DOHH2 (cell line): ENCODE results near the gene LCE5A.

Experiments
- H3F3A ChIP-seq: fragments of 200-600 bp; sonication (generic), shearing (Covaris generic); 2 replicates; pipeline ENCODE4 v1.6.0; 2016; ENCODE audit warnings: antibody characterized with exemption, mild to moderate bottlenecking; ENCODE audit not compliant: control insufficient read depth, insufficient read depth
- H3K27ac ChIP-seq: fragments of 200-600 bp; sonication (generic); 2 replicates; pipeline ENCODE4 v1.5.1; 2014; ENCODE audit warnings: low read depth, mild to moderate bottlenecking, low read length, moderate library complexity
- H3K27me3 ChIP-seq: fragments of 200-600 bp; sonication (generic); 2 replicates; pipeline ENCODE4 v1.6.1; 2014; ENCODE audit warnings: mild to moderate bottlenecking, low read length, mixed read lengths; ENCODE audit not compliant: control insufficient read depth
- H3K36me3 ChIP-seq: fragments of 200-600 bp; sonication (generic); 2 replicates; pipeline ENCODE4 v1.6.1; 2014; ENCODE audit warnings: mild to moderate bottlenecking, low read length, moderate library complexity, mixed read lengths; ENCODE audit not compliant: control insufficient read depth
- H3K4me1 ChIP-seq: fragments of 200-600 bp; sonication (generic); 2 replicates; pipeline ENCODE4 v1.6.1; 2014; ENCODE audit warnings: mild to moderate bottlenecking, low read length, mixed read lengths; ENCODE audit not compliant: control insufficient read depth
- H3K4me2 ChIP-seq: fragments of 200-600 bp; sonication (generic); 2 replicates; pipeline ENCODE4 v1.6.0; 2014; ENCODE audit warnings: mild to moderate bottlenecking, low read length, moderate library complexity
- H3K4me3 ChIP-seq: fragments of 200-600 bp; sonication (generic); 2 replicates; pipeline ENCODE4 v1.5.1; 2014; ENCODE audit warnings: mild to moderate bottlenecking, low read length, mixed read lengths
- H3K79me2 ChIP-seq: fragments of 200-600 bp; sonication (generic); 2 replicates; pipeline ENCODE4 v1.6.1; 2014; ENCODE audit warnings: mild to moderate bottlenecking, low read length, mixed read lengths; ENCODE audit not compliant: control insufficient read depth
- H3K9me2 ChIP-seq: fragments of 200-600 bp; sonication (generic); replicated peaks from 2 replicates; pipeline ENCODE4 v1.6.1; 2014; ENCODE audit warnings: mild to moderate bottlenecking, low read length, mixed read lengths; ENCODE audit not compliant: control insufficient read depth
- H3K9me3 ChIP-seq: fragments of 200-600 bp; sonication (generic); 2 replicates; pipeline ENCODE4 v1.6.1; 2014; ENCODE audit warnings: antibody characterized with exemption, low read length, mixed read lengths; ENCODE audit not compliant: control insufficient read depth, insufficient read depth
- H4K20me1 ChIP-seq: fragments of 200-600 bp; sonication (generic); 2 replicates; pipeline ENCODE4 v1.6.0; 2014; ENCODE audit warnings: low read depth, mild to moderate bottlenecking, antibody characterized with exemption, low read length, moderate library complexity; ENCODE audit not compliant: control insufficient read depth, insufficient read depth
- CTCF ChIP-seq: fragments of 200-600 bp; sonication (generic); IDR thresholded peaks from one replicate; pipeline ENCODE4 v1.5.1; 2014; ENCODE audit warnings: antibody characterized with exemption, mild to moderate bottlenecking, low read depth, low read length; ENCODE audit not compliant: poor library complexity, severe bottlenecking
- EZH2phosphoT487 ChIP-seq: fragments of 200-600 bp; sonication (generic); IDR thresholded peaks from 2 replicates; pipeline ENCODE4 v1.6.1; 2017; ENCODE audit warnings: borderline replicate concordance, mild to moderate bottlenecking, antibody characterized with exemption, low read length, moderate library complexity, mixed read lengths

The LCE5A gene

GRCh38 chr1:152501704-152502103 lies 8.9 kb upstream of the LCE5A start:
- TF ChIP-seq EZH2phosphoT487 (no peak), CTCF (no peak)
- Histone ChIP-seq H3K9me3 (no peaks in the 10 kb centered on the region), H3K4me2 (no peak overlapping the region), H3K27ac (no peak overlapping the region), H3K27me3 (peaks cover 3% of the 10 kb centered on the region; the same call in 1 of the 2 replicates), H3F3A (no peaks in the 10 kb centered on the region), H3K4me3 (no peak overlapping the region), H3K79me2 (no peaks in the 10 kb centered on the region), H3K36me3 (no peaks in the 10 kb centered on the region), H3K9me2 (no peaks in the 10 kb centered on the region), H3K4me1 (no peaks in the 10 kb centered on the region), H4K20me1 (no peaks in the 10 kb centered on the region)

GRCh38 chr1:152502496-152503180 lies 8.0 kb upstream of the LCE5A start:
- no peak overlapping the region for H3K4me2 ChIP-seq
- H3K9me2 ChIP-seq = no peaks in the 10 kb centered on the region
- H3K27me3 ChIP-seq = no peaks in the 10 kb centered on the region
- TF ChIP-seq EZH2phosphoT487 (no peak), CTCF (no peak)
- H4K20me1 ChIP-seq = no peaks in the 10 kb centered on the region
- H3K4me3 ChIP-seq = no peak overlapping the region
- no peaks in the 10 kb centered on the region for H3K79me2 ChIP-seq
- no peaks in the 10 kb centered on the region for H3K4me1 ChIP-seq
- H3F3A ChIP-seq = no peaks in the 10 kb centered on the region
- no peaks in the 10 kb centered on the region for H3K9me3 ChIP-seq
- no peak overlapping the region for H3K27ac ChIP-seq
- H3K36me3 ChIP-seq = no peaks in the 10 kb centered on the region

DNA sequence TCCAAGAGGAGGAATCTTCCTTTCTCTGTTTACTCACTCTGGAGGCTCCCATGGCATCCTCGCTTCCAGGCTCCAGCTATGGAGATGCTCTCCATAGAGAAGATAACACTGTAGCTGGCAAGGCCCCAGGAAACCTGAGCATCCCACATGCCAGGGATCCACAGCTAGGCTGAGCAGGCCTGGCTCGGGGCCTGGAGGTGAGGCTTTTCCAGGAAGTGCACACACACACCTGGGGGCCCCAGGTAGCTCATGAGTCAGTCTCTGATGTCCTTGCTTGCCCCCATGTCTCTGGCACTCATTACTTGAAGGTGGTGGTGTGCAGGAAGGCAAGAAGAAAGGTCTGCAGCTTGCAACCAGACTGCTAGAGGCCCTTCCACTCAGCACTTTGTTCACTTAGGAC lies 5.5 kb upstream of the LCE5A start:
- Histone ChIP-seq H3K4me2 (no peak overlapping the region), H3F3A (no peaks in the 10 kb centered on the region), H3K79me2 (no peaks in the 10 kb centered on the region), H3K4me1 (no peaks in the 10 kb centered on the region), H3K27ac (no peak overlapping the region), H3K9me2 (no peaks in the 10 kb centered on the region), H3K9me3 (no peaks in the 10 kb centered on the region), H3K27me3 (no peaks in the 10 kb centered on the region), H4K20me1 (no peaks in the 10 kb centered on the region), H3K36me3 (no peaks in the 10 kb centered on the region), H3K4me3 (no peak overlapping the region)
- TF ChIP-seq CTCF (no peak), EZH2phosphoT487 (no peak)
